Measurements from ENCODE around the gene GRM8. TPM values are rescaled to one million over a fixed set of nuclear protein-coding genes. Genes with fewer than 3 reads are reported as not detected.

The GRM8 gene
- total RNA-seq, 1 experiment from 2014 or later = not detected

DNA sequence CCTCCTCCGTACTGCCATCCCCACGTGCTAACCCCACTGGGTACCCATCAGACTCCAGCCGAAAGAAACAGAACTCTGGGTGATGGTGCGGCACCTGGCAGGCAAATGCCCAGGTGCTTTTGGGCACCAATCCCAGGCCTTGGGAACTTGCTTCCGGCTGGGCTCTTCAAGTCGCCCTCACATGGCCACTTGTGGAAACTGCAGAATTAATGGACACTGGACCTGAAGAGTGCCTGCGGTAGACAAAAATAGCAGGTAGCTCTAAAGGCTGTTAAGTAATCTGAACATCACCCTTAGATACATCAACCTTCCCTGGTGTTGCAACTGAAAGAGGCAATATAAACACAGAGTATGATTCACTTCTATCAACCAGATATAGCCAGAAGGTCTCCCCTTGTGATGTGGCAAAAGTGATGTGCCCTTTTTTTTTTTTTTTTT is 644.4 kb downstream of the GRM8 start:
- no peaks in the 10 kb centered on the region for H3K4me1 Mint-ChIP-seq (ENCODE audit: low read depth, unreplicated experiment)
- no peaks in the 10 kb centered on the region for H3K36me3 Mint-ChIP-seq (ENCODE audit: insufficient read depth, unreplicated experiment)
- peak; percentile 47 for DNase-seq
- H3K27me3 Mint-ChIP-seq (ENCODE audit: insufficient read depth, unreplicated experiment) = no peaks in the 10 kb centered on the region
- H3K27ac Mint-ChIP-seq (ENCODE audit: unreplicated experiment) = no peak overlapping the region
- H3K27me3 ChIP-seq (replicated peaks; ENCODE audit: control insufficient read depth, insufficient read depth, low read length) = no peaks in the 10 kb centered on the region
- intact Hi-C loops (cut with micrococcal nuclease; ENCODE audit: unreplicated experiment) = no loop called here
- peak; percentile 42 to 52 for TF ChIP-seq CTCF (IDR thresholded peaks at IDR 0.05; ENCODE audit: insufficient read depth in 1 of 2, low read depth in 1 of 2, low read length in 1 of 2, severe bottlenecking in 1 of 2, unreplicated experiment in 1 of 2)
- no peaks in the 10 kb centered on the region for H3K4me1 ChIP-seq
- no peaks in the 10 kb centered on the region for H3K9me3 Mint-ChIP-seq (ENCODE audit: unreplicated experiment)
- no TSS peak for BruUV-seq (replicated peaks)
- H3K4me3 ChIP-seq (ENCODE audit: low read depth, low read length) = no peak overlapping the region
- ChIA-PET POLR2A (no interaction called here), CTCF (interaction anchor here (0.6 kb wide), 1 partner anchor 700 kb away, joined by 3 read pairs; no protein-coding TSS in a partner anchor)
- H3K36me3 ChIP-seq (ENCODE audit: control insufficient read depth, insufficient read depth, low read length) = no peaks in the 10 kb centered on the region
- no peak overlapping the region for H3K4me3 Mint-ChIP-seq (ENCODE audit: unreplicated experiment)
- no peaks in the 10 kb centered on the region; the same call in 1 of the 2 replicates for H3K9me3 ChIP-seq

DNA sequence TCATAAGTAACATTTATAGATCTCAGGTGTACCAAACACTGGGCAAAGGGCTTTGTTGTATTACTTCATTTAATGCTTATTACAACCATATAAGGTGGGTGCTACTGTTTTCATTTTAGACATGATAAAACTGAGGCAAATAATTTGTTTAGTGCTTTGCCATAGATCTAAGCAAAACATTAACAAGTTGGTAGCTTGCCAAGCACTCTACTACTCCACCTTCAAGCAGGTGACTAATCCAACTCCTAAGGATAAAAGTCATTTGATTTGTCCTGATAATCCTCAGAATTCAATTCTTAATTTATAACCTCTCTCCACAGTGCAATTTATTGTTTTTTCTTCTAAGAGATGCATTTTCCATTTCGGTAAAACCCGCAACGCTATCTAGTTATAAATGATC is 646.4 kb downstream of the GRM8 start:
- Mint-ChIP-seq H3K27ac (ENCODE audit: unreplicated experiment) (no peak overlapping the region), H3K4me1 (ENCODE audit: low read depth, unreplicated experiment) (no peaks in the 10 kb centered on the region), H3K4me3 (ENCODE audit: unreplicated experiment) (no peak overlapping the region), H3K36me3 (ENCODE audit: insufficient read depth, unreplicated experiment) (no peaks in the 10 kb centered on the region), H3K9me3 (ENCODE audit: unreplicated experiment) (no peaks in the 10 kb centered on the region), H3K27me3 (ENCODE audit: insufficient read depth, unreplicated experiment) (no peaks in the 10 kb centered on the region)
- DNase-seq = no peak
- ChIA-PET CTCF (no interaction called here), POLR2A (no interaction called here)
- H3K9me3 ChIP-seq = no peaks in the 10 kb centered on the region
- BruUV-seq (replicated peaks) = no TSS peak
- TF ChIP-seq CTCF (IDR thresholded peaks at IDR 0.05; ENCODE audit: insufficient read depth in 1 of 2, low read depth in 1 of 2, low read length in 1 of 2, severe bottlenecking in 1 of 2, unreplicated experiment in 1 of 2) = no peak
- H3K27me3 ChIP-seq (replicated peaks; ENCODE audit: control insufficient read depth, insufficient read depth, low read length) = no peaks in the 10 kb centered on the region
- no peak overlapping the region for H3K4me3 ChIP-seq (ENCODE audit: low read depth, low read length)
- no peaks in the 10 kb centered on the region for H3K4me1 ChIP-seq
- intact Hi-C loops (cut with micrococcal nuclease; ENCODE audit: unreplicated experiment) = no loop called here
- no peaks in the 10 kb centered on the region for H3K36me3 ChIP-seq (ENCODE audit: control insufficient read depth, insufficient read depth, low read length)

DNA sequence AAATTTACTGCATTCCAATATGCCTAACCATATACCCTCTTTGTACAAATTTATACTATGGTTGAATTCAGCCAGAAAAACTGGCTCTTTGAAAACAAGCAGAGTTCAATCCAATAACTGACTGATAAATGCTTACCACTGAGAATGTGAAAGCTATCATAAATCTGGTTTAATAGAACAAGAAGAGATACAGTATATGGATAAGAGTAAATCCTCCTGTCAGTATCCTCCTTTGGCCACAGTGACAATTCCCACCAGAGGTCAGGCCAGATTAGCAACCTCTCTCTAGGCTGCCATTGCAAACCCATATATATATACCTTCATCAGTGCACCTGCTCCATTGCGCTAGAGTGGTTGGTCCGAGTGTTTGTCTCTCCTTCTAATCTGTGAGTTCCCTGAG is 647.2 kb downstream of the GRM8 start:
- Histone ChIP-seq H3K4me1 (no peaks in the 10 kb centered on the region), H3K9me3 (no peaks in the 10 kb centered on the region), H3K27me3 (replicated peaks; ENCODE audit: control insufficient read depth, insufficient read depth, low read length) (no peaks in the 10 kb centered on the region), H3K36me3 (ENCODE audit: control insufficient read depth, insufficient read depth, low read length) (no peaks in the 10 kb centered on the region), H3K4me3 (ENCODE audit: low read depth, low read length) (no peak overlapping the region)
- Mint-ChIP-seq H3K27me3 (ENCODE audit: insufficient read depth, unreplicated experiment) (no peaks in the 10 kb centered on the region), H3K4me1 (ENCODE audit: low read depth, unreplicated experiment) (no peaks in the 10 kb centered on the region), H3K36me3 (ENCODE audit: insufficient read depth, unreplicated experiment) (no peaks in the 10 kb centered on the region), H3K27ac (ENCODE audit: unreplicated experiment) (no peak overlapping the region), H3K9me3 (ENCODE audit: unreplicated experiment) (no peaks in the 10 kb centered on the region), H3K4me3 (ENCODE audit: unreplicated experiment) (no peak overlapping the region)
- no peak for DNase-seq
- BruUV-seq (replicated peaks) = no TSS peak
- no peak for TF ChIP-seq CTCF (IDR thresholded peaks at IDR 0.05; ENCODE audit: insufficient read depth in 1 of 2, low read depth in 1 of 2, low read length in 1 of 2, severe bottlenecking in 1 of 2, unreplicated experiment in 1 of 2)
- ChIA-PET CTCF (no interaction called here), POLR2A (no interaction called here)
- intact Hi-C loops (cut with micrococcal nuclease; ENCODE audit: unreplicated experiment) = no loop called here

Measured in Caco-2 (cell line).